ENCODE data around the gene APOA1.

GRCh38 chr11:116870054-116870453 lies 32.6 kb upstream of the APOA1 start:
- TF ChIP-seq EZH2 (IDR thresholded peaks at IDR 0.05; ENCODE audit: insufficient read depth, poor library complexity, severe bottlenecking) (no peak), EZH2phosphoT487 (IDR thresholded peaks at IDR 0.05; ENCODE audit: insufficient read depth, low read depth) (no peak)
